ENCODE data around the gene DEAF1. TPM values are rescaled to one million over a fixed set of nuclear protein-coding genes. Genes with fewer than 3 reads are reported as not detected.
"Not testable (repeated sequence)": the region's sequence is repeated elsewhere in the genome, so short reads cannot be mapped to it uniquely, and the experiment has no call there.

Gene DEAF1
- polyA plus RNA-seq, 4 donors, result 36.3 to 55.9 (median 46.3) TPM

GRCh38 chr11:687751-688150 is 7.3 kb downstream of the DEAF1 start:
- DNase-seq (ENCODE audit: low read depth in 4 of 4, low spot score in 3 of 4), result no peak

- no peak for DNase-seq (ENCODE audit: low read depth in 4 of 4, low spot score in 3 of 4)
Observed at GRCh38 chr11:686451-687243, 8.4 kb downstream of the DEAF1 start.

- no peak for DNase-seq (ENCODE audit: low read depth in 4 of 4, low spot score in 3 of 4)
Observed at GRCh38 chr11:680970-681369, 14.1 kb downstream of the DEAF1 start.

GRCh38 chr11:680476-680875 is 14.5 kb downstream of the DEAF1 start:
- no peak for DNase-seq (ENCODE audit: low read depth in 4 of 4, low spot score in 3 of 4)

- no peak for DNase-seq (ENCODE audit: low read depth in 4 of 4, low spot score in 3 of 4)
Observed at GRCh38 chr11:679271-680207, 15.5 kb downstream of the DEAF1 start.

- no peak for DNase-seq (ENCODE audit: low read depth in 4 of 4, low spot score in 3 of 4)
Observed at GRCh38 chr11:678297-678696, 16.7 kb downstream of the DEAF1 start.

- no peak for DNase-seq (ENCODE audit: low read depth in 4 of 4, low spot score in 3 of 4)
Observed at GRCh38 chr11:674406-674805, 20.6 kb downstream of the DEAF1 start.

- DNase-seq (ENCODE audit: low read depth in 4 of 4, low spot score in 3 of 4), result no peak
Observed at GRCh38 chr11:673866-674265, 21.2 kb downstream of the DEAF1 start.

- no peak for DNase-seq (ENCODE audit: low read depth in 4 of 4, low spot score in 3 of 4)
Observed at GRCh38 chr11:665704-666281, 29.2 kb downstream of the DEAF1 start.

GRCh38 chr11:665062-665703 is 29.8 kb downstream of the DEAF1 start:
- peak; percentile 19 to 47 (median 30) for DNase-seq (ENCODE audit: low read depth in 4 of 4, low spot score in 3 of 4)

GRCh38 chr11:662689-663274 is 32.2 kb downstream of the DEAF1 start:
- DNase-seq (ENCODE audit: low read depth in 4 of 4, low spot score in 3 of 4), result no peak

GRCh38 chr11:660681-661444 is 34.2 kb downstream of the DEAF1 start:
- DNase-seq (ENCODE audit: low read depth in 4 of 4, low spot score in 3 of 4), result no peak

- DNase-seq (ENCODE audit: low read depth in 4 of 4, low spot score in 3 of 4), result no peak
Observed at GRCh38 chr11:660281-660680, 34.7 kb downstream of the DEAF1 start.

- DNase-seq (ENCODE audit: low read depth in 4 of 4, low spot score in 3 of 4), result no peak
Observed at GRCh38 chr11:659532-660085, 35.4 kb downstream of the DEAF1 start.

- no peak for DNase-seq (ENCODE audit: low read depth in 4 of 4, low spot score in 3 of 4)
Observed at GRCh38 chr11:657691-658126, 37.3 kb downstream of the DEAF1 start.

- no peak for DNase-seq (ENCODE audit: low read depth in 4 of 4, low spot score in 3 of 4)
Observed at GRCh38 chr11:656866-657265, 38.2 kb downstream of the DEAF1 start.

- DNase-seq (ENCODE audit: low read depth in 4 of 4, low spot score in 3 of 4), result no peak
Observed at GRCh38 chr11:656426-656825, 38.6 kb downstream of the DEAF1 start.

GRCh38 chr11:655036-655726 is 39.8 kb downstream of the DEAF1 start:
- DNase-seq (ENCODE audit: low read depth in 4 of 4, low spot score in 3 of 4), result no peak

GRCh38 chr11:654444-654843 is 40.6 kb downstream of the DEAF1 start:
- not testable (repeated sequence) for DNase-seq (ENCODE audit: low read depth in 4 of 4, low spot score in 3 of 4)
